Measurements from ENCODE around the gene SALL4. TPM values are rescaled to one million over a fixed set of nuclear protein-coding genes. Genes with fewer than 3 reads are reported as not detected.

Gene SALL4
- total and polyA plus RNA-seq, 2 of the 8 experiments (the other 6 are each of a cell fraction or from before 2014, with no cell fraction given) = 108 to 235 TPM

GRCh38 chr20:51811514-51812128 is 9.3 kb upstream of the SALL4 start:
- Histone ChIP-seq H3K4me2 (ENCODE audit: insufficient read depth in 1 of 2, low read depth in 2 of 2, low read length in 2 of 2) (peak overlapping the region in 1 of 2 experiments; percentile 7; a peak in 1 of 4 replicates), H3K36me3 (ENCODE audit: control insufficient read depth in 2 of 4, insufficient read depth in 4 of 4, low read length in 3 of 4) (no peaks in the 10 kb centered on the region), H3K27me3 (replicated peaks in 1 of 4; ENCODE audit: control insufficient read depth in 3 of 4, extremely low read depth in 1 of 4, insufficient read depth in 3 of 4, low read length in 3 of 4) (no peaks in the 10 kb centered on the region), H3K56ac (replicated peaks; ENCODE audit: insufficient read length, low read depth, low read length) (no peak overlapping the region), H2BK5ac (ENCODE audit: low read depth, low read length) (peak overlapping the region; percentile 19; the same call in 1 of the 2 replicates), H4K91ac (replicated peaks; ENCODE audit: insufficient read length, low read length) (peak overlapping the region; percentile 12), H3K4ac (replicated peaks; ENCODE audit: insufficient read length, low read depth, low read length) (no peak overlapping the region), H2AFZ (ENCODE audit: low read length) (peak overlapping the region; percentile 36; the same call in 1 of the 2 replicates), H3K23ac (ENCODE audit: insufficient read length) (no peak overlapping the region), H4K8ac (ENCODE audit: extremely low read depth, insufficient read depth, low read length) (no peak overlapping the region), H3K79me2 (ENCODE audit: control insufficient read depth in 1 of 2, insufficient read depth in 2 of 2, low read length in 2 of 2) (no peaks in the 10 kb centered on the region), H3K9me3 (ENCODE audit: insufficient read depth in 2 of 2, low read depth in 1 of 2, low read length in 1 of 2) (no peaks in the 10 kb centered on the region), H3K79me1 (ENCODE audit: low read depth, low read length) (no peaks in the 10 kb centered on the region), H4K20me1 (replicated peaks in 1 of 2; ENCODE audit: control insufficient read depth in 1 of 2, insufficient read depth in 2 of 2, low read length in 2 of 2) (no peaks in the 10 kb centered on the region), H3K18ac (ENCODE audit: extremely low read depth, low read length) (0 out of 2 replicates have a peak overlapping the region, but pooled peaks have one; percentile 15), H2AK5ac (ENCODE audit: low read depth, low read length) (no peak overlapping the region), H3K9ac (replicated peaks in 1 of 4; ENCODE audit: extremely low read depth in 1 of 4, low read depth in 3 of 4, low read length in 3 of 4) (no peak overlapping the region), H2BK120ac (replicated peaks; ENCODE audit: low read depth, low read length) (no peak overlapping the region), H3K23me2 (ENCODE audit: low read depth, low read length) (no peaks in the 10 kb centered on the region), H4K5ac (ENCODE audit: insufficient read length, low read depth, low read length) (no peak overlapping the region), H2BK12ac (ENCODE audit: low read depth, low read length) (no peak overlapping the region), H3K14ac (ENCODE audit: insufficient read length) (no peak overlapping the region), H2BK20ac (ENCODE audit: low read length) (no peak overlapping the region), H2BK15ac (ENCODE audit: low read length) (no peak overlapping the region), H3K4me1 (replicated peaks in 1 of 4; ENCODE audit: control insufficient read depth in 3 of 4, insufficient read depth in 4 of 4, low read length in 3 of 4) (peaks cover 4 to 6% (median 5%) of the 10 kb centered on the region in 4 experiments; a peak in 6 of 7 replicates), H3K4me3 (ENCODE audit: extremely low read depth in 1 of 4, insufficient read depth in 2 of 4, low read depth in 3 of 4, low read length in 4 of 4) (no peak overlapping the region), H3K27ac (ENCODE audit: low read depth, low read length) (no peak overlapping the region)
- FAIRE-seq (no peak), DNase-seq (ENCODE audit: low read depth in 1 of 2, low spot score in 2 of 2) (no peak)
- 0 out of 2 replicates have a peak, but pooled peaks have one; percentile 19 for TF ChIP-seq E2F6 (IDR thresholded peaks at IDR 0.05)
- TF ChIP-seq BACH1 (IDR thresholded peaks at IDR 0.05; ENCODE audit: low read length) = no peak
- peak; percentile 54 for TF ChIP-seq NANOG (IDR thresholded peaks at IDR 0.05; ENCODE audit: insufficient read depth, low read depth, low read length, poor library complexity, severe bottlenecking)
- ChIA-PET POLR2A (ENCODE audit: partially characterized antibody) (interaction anchor here (0.8 to 2.3 kb wide), 3 partner anchors 10 to 166 kb away, joined by 3 to 6 read pairs (median 3); no protein-coding TSS in a partner anchor), CTCF (ENCODE audit: partially characterized antibody) (interaction anchor here (2.8 kb wide), 1 partner anchor 249 kb away, joined by 7 read pairs; no protein-coding TSS in a partner anchor)
- 46% methylated on average over 8 of the region's 8 CpGs; no CpG with 5 or more reads in 1 of the 2 experiments for WGBS, 2 experiments (ENCODE audit: extremely low coverage in 1 of 2, insufficient coverage in 1 of 2, insufficient read length in 1 of 2, insufficient replicate concordance in 2 of 2, low coverage in 1 of 2, low lambda C conversion rate in 2 of 2, missing lambda C conversion rate in 1 of 2)
